Keratinocyte (primary cell): Measurements from ENCODE around the gene SP140L. TPM values are rescaled to one million over a fixed set of nuclear protein-coding genes. Genes with fewer than 3 reads are reported as not detected.

ENCODE experiments used
- DNase-seq: peaks from one replicate; pipeline ENCODE4 v3.0.0-alpha.2; 2011; ENCODE audit warnings: low read depth, missing footprints, low spot score
- FAIRE-seq: peaks from 2 replicates; lab custom pipeline; 2011; peaks lifted over from hg19 to GRCh38; lab: Jason Lieb, UNC
- H2AFZ ChIP-seq: 2 replicates; pipeline ENCODE4 v1.6.0; 2012; ENCODE audit warnings: low read length, control low read depth, inconsistent platforms; ENCODE audit not compliant: control insufficient read depth
- H3K27ac ChIP-seq: 2 replicates; pipeline ENCODE4 v1.5.1; 2011; ENCODE audit warnings: low read length; ENCODE audit not compliant: control insufficient read depth, insufficient read depth
- H3K27me3 ChIP-seq: 3 replicates; pipeline ENCODE4 v1.6.0; 2011; ENCODE audit warnings: low read length; ENCODE audit not compliant: control insufficient read depth, insufficient read depth; ENCODE audit errors: extremely low read depth
- H3K36me3 ChIP-seq, 2 experiments: 2 replicates in 1 of 2; 3 replicates in 1 of 2; pipeline ENCODE4 v1.5.1; 2011; ENCODE audit warnings: low read length in 2 of 2, mild to moderate bottlenecking in 1 of 2; ENCODE audit not compliant: control insufficient read depth in 2 of 2, insufficient read depth in 2 of 2; ENCODE audit errors: extremely low read depth in 1 of 2
- H3K4me1 ChIP-seq: 3 replicates; pipeline ENCODE4 v1.5.1; 2011; ENCODE audit warnings: low read length; ENCODE audit not compliant: control insufficient read depth, insufficient read depth; ENCODE audit errors: extremely low read depth
- H3K4me2 ChIP-seq: 3 replicates; pipeline ENCODE4 v1.6.0; 2011; ENCODE audit warnings: low read depth, low read length; ENCODE audit not compliant: control insufficient read depth, insufficient read depth; ENCODE audit errors: extremely low read depth
- H3K4me3 ChIP-seq, 3 experiments: fragments of 200-600 bp in 1 of 3; sonication (generic) in 1 of 3; 2 replicates in 2 of 3; 3 replicates in 1 of 3; pipeline ENCODE4 v1.5.1; 2011 to 2016; ENCODE audit warnings: low read length in 3 of 3, mild to moderate bottlenecking in 3 of 3, control low read depth in 2 of 3, inconsistent platforms in 1 of 3, low read depth in 1 of 3, mixed read lengths in 1 of 3, mixed run types in 1 of 3, moderate library complexity in 1 of 3; ENCODE audit not compliant: control insufficient read depth in 2 of 3, insufficient read depth in 2 of 3; ENCODE audit errors: extremely low read depth in 1 of 3
- H3K79me2 ChIP-seq: 2 replicates; pipeline ENCODE4 v1.6.0; 2012; ENCODE audit warnings: low read length; ENCODE audit not compliant: control insufficient read depth, insufficient read depth
- H3K9ac ChIP-seq: 3 replicates; pipeline ENCODE4 v1.6.0; 2011; ENCODE audit warnings: low read length; ENCODE audit not compliant: control insufficient read depth, insufficient read depth; ENCODE audit errors: extremely low read depth
- H3K9me1 ChIP-seq: 3 replicates; pipeline ENCODE4 v1.6.0; 2011; ENCODE audit warnings: low read length; ENCODE audit not compliant: control insufficient read depth, insufficient read depth; ENCODE audit errors: extremely low read depth
- H3K9me3 ChIP-seq: 2 replicates; pipeline ENCODE4 v1.5.1; 2012; ENCODE audit warnings: low read depth, low read length; ENCODE audit not compliant: control insufficient read depth
- H4K20me1 ChIP-seq: 3 replicates; pipeline ENCODE4 v1.6.0; 2011; ENCODE audit warnings: low read length; ENCODE audit not compliant: control insufficient read depth, insufficient read depth; ENCODE audit errors: extremely low read depth
- EZH2 ChIP-seq: IDR thresholded peaks from one replicate; pipeline ENCODE4 v1.6.1; 2012; ENCODE audit warnings: inconsistent platforms, mild to moderate bottlenecking, low read length, moderate library complexity
- dilution Hi-C: fragments of 300-500 bp; cut with MboI; formaldehyde crosslinking; loops from one replicate; pipeline ENCODE4 v1.7.0; 2020; ENCODE audit warnings: low sequenced_read_pairs; ENCODE audit not compliant: extremely low pct_ligation_motif_present
- polyA plus RNA-seq, 5 experiments: library from polyadenylated mRNA; depleted of rRNA in 3 of 5; stranded (reverse) in 3 of 5; stranded (forward) in 1 of 5; unstranded in 1 of 5; fragments of >200 nt; gene quantifications; 1 replicate in 1 of 5; 2 replicates in 3 of 5; 3 replicates in 1 of 5; pipeline versions ENCODE4 v1.2.1 to v1.2.3, GENCODE V29; 2011 to 2012; ENCODE audit warnings: missing spikeins in 2 of 5, low read depth in 1 of 5, low replicate concordance in 1 of 5
- TF ChIP-seq, protein P1 (sequence below), 3 experiments: IDR thresholded peaks in 1 of 3; conservative IDR thresholded peaks in 1 of 3; optimal IDR thresholded peaks in 1 of 3; 2 replicates in 2 of 3; 3 replicates in 1 of 3; pipeline versions ENCODE3 to v1.5.1; 2011; ENCODE audit warnings: low read length in 3 of 3, mild to moderate bottlenecking in 3 of 3, moderate library complexity in 2 of 3, control low read depth in 1 of 3, inconsistent platforms in 1 of 3; ENCODE audit not compliant: insufficient read depth in 2 of 3; ENCODE audit errors: extremely low read depth in 1 of 3

The SP140L gene
- polyA plus RNA-seq, 1 donor (not counting 4 experiments of a cell fraction or from before 2014, with no cell fraction given) = 10.8 TPM

DNA sequence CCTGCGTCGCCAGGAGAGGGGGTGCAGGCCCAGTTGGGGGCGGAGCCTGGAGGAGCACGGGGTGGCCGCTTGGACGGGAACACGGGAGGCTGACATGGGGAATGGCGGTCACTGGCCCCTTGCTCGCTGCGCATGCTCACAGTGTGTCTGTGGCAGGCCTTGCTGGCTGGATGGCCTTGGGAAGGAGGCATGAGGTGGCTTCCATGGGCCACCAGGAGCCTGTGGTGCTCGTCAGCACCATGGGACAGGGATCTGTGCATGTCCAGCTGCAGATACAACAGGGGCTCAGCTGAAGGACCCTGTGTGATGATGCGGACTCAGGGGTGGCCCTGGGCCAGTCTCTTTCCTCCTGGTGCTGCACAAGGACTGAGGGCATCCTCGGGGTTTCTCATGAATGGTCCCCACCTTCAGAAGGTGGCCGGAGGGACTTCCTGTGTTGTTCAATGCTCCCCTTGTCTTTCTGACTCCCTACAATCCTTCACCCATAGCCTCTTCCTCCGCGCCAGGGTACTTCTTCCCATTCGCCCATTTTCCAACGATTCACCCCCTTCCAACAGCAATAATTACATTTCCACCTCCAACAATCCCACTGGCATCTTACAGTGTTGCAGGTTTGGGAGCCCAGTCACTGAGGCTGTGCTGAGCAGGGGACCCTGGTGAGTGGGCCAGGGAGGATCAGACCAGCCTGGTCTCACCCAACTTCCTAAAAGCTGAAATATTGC lies 3.4 kb upstream of the SP140L start:
- DNase-seq = no peak
- Histone ChIP-seq H3K9ac (no peak overlapping the region), H4K20me1 (no peaks in the 10 kb centered on the region), H3K4me2 (no peak overlapping the region), H3K27me3 (no peaks in the 10 kb centered on the region), H3K4me1 (peaks cover 16% of the 10 kb centered on the region), H3K9me1 (no peaks in the 10 kb centered on the region), H3K9me3 (no peaks in the 10 kb centered on the region), H3K79me2 (peaks cover 10% of the 10 kb centered on the region), H3K4me3 (no peak overlapping the region), H3K27ac (no peak overlapping the region), H3K36me3 (no peaks in the 10 kb centered on the region), H2AFZ (no peak overlapping the region)
- TF ChIP-seq, protein P1, sequence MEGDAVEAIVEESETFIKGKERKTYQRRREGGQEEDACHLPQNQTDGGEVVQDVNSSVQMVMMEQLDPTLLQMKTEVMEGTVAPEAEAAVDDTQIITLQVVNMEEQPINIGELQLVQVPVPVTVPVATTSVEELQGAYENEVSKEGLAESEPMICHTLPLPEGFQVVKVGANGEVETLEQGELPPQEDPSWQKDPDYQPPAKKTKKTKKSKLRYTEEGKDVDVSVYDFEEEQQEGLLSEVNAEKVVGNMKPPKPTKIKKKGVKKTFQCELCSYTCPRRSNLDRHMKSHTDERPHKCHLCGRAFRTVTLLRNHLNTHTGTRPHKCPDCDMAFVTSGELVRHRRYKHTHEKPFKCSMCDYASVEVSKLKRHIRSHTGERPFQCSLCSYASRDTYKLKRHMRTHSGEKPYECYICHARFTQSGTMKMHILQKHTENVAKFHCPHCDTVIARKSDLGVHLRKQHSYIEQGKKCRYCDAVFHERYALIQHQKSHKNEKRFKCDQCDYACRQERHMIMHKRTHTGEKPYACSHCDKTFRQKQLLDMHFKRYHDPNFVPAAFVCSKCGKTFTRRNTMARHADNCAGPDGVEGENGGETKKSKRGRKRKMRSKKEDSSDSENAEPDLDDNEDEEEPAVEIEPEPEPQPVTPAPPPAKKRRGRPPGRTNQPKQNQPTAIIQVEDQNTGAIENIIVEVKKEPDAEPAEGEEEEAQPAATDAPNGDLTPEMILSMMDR (optimal IDR thresholded peaks at IDR 0.05 in 1 of 3, IDR thresholded peaks at IDR 0.05 in 1 of 3, conservative IDR thresholded peaks at IDR 0.05 in 1 of 3; ENCODE audit: extremely low read depth in 1 of 3, insufficient read depth in 2 of 3, low read length in 3 of 3) = peak in 2 of 3 experiments; percentile 27 to 33
- no peak for TF ChIP-seq EZH2
- dilution Hi-C loops = no loop called here
- FAIRE-seq = no peak

DNA sequence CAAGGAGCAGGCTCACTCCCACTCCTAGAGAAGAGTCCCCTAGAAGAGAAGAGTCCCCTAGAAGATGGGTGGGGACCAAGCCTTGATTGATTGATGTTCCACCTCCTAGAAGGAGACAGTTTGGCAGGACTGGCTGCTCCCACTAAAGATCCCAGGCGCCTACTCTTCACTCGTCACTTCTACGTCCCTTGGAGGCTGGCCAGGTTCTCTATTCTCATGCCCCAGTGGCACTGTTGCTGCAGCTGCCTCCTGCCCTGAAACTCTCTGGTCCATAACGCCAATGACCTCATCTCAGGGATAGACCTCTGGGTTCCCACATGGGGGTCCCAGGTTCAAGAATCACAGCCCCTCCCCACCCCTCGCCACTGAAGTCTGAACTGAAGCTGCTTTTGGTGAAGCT lies 2.5 kb upstream of the SP140L start:
- Histone ChIP-seq H2AFZ (no peak overlapping the region), H4K20me1 (no peaks in the 10 kb centered on the region), H3K4me1 (peaks cover 16% of the 10 kb centered on the region), H3K4me3 (no peak overlapping the region), H3K9ac (no peak overlapping the region), H3K4me2 (no peak overlapping the region), H3K36me3 (no peaks in the 10 kb centered on the region), H3K79me2 (peaks cover 10% of the 10 kb centered on the region), H3K9me3 (no peaks in the 10 kb centered on the region), H3K27me3 (no peaks in the 10 kb centered on the region), H3K9me1 (no peaks in the 10 kb centered on the region), H3K27ac (no peak overlapping the region)
- DNase-seq (no peak), FAIRE-seq (no peak)
- dilution Hi-C loops = no loop called here
- no peak for TF ChIP-seq EZH2
- TF ChIP-seq, protein P1 (optimal IDR thresholded peaks at IDR 0.05 in 1 of 3, IDR thresholded peaks at IDR 0.05 in 1 of 3, conservative IDR thresholded peaks at IDR 0.05 in 1 of 3; ENCODE audit: extremely low read depth in 1 of 3, insufficient read depth in 2 of 3, low read length in 3 of 3) = no peak
